Heart left ventricle (tissue), 16 donors: ENCODE results near the gene BLMH. TPM values are rescaled to one million over a fixed set of nuclear protein-coding genes. Genes with fewer than 3 reads are reported as not detected.

Experiments
- ATAC-seq, 4 donors: fragments of 200-7000 bp; cut with Tn5 transposase; one replicate each; pipeline ENCODE4 v1.9.1; 2020 to 2022; ENCODE audit warnings: moderate library complexity in 4 of 4, mild to moderate bottlenecking in 3 of 4, moderate number of reproducible peaks in 1 of 4
- DNase-seq, 5 donors: peaks; one replicate each; pipeline ENCODE4 v3.0.0-alpha.2; 2020
- H3K27ac ChIP-seq, 12 donors: fragments of 200-600 bp; sonication (generic) in 4 of 12; one replicate each; pipeline versions ENCODE4 v1.5.0 to v1.8.0; 2016 to 2022; ENCODE audit warnings: mild to moderate bottlenecking in 2 of 12
- H3K27me3 ChIP-seq, 9 donors: fragments of 200-600 bp; sonication (generic) in 2 of 9; one replicate each; pipeline versions ENCODE4 v1.5.1 to v1.8.0; 2016 to 2022; ENCODE audit warnings: mild to moderate bottlenecking in 3 of 9
- H3K36me3 ChIP-seq, 9 donors: fragments of 200-600 bp; sonication (generic) in 2 of 9; one replicate each; pipeline versions ENCODE4 v1.5.0 to v1.8.0; 2018 to 2022; ENCODE audit warnings: mild to moderate bottlenecking in 2 of 9
- H3K4me1 ChIP-seq, 12 donors: fragments of 200-600 bp; sonication (generic) in 4 of 12; one replicate each; pipeline versions ENCODE4 v1.5.0 to v1.8.0; 2016 to 2022; ENCODE audit warnings: mild to moderate bottlenecking in 3 of 12
- H3K4me3 ChIP-seq, 12 donors: fragments of 200-600 bp; sonication (generic) in 4 of 12; one replicate each; pipeline versions ENCODE4 v1.5.0 to v1.8.0; 2017 to 2022; ENCODE audit warnings: mild to moderate bottlenecking in 9 of 12, moderate library complexity in 4 of 12
- H3K9me3 ChIP-seq, 12 donors: fragments of 200-600 bp; sonication (generic) in 4 of 12; one replicate each; pipeline versions ENCODE4 v1.5.0 to v1.8.0; 2016 to 2022; ENCODE audit warnings: mild to moderate bottlenecking in 1 of 12
- POLR2A ChIP-seq, 2 donors: fragments of 450-650 bp; IDR thresholded peaks; one replicate each; pipeline ENCODE4 v1.6.1; 2017; ENCODE audit warnings: antibody characterized with exemption in 2 of 2, mild to moderate bottlenecking in 2 of 2, moderate library complexity in 2 of 2
- WGBS, 4 donors: extraction: QIAGEN DNeasy Blood & Tissue Kit in 2 of 4; methylation state at CpG; one replicate each; pipeline versions ENCODE4 v1.1.5 to v1.1.7; 2013 to 2018; 5-methylcytosine and 5-hydroxymethylcytosine counted together
- intact Hi-C, 10 donors: fragments of 100-400 bp; cut with DNase I; formaldehyde crosslinking; loops; one replicate each; pipeline versions ENCODE4 v1.11.1 to v1.14.2; 2022
- polyA plus RNA-seq, 2 donors: library from polyadenylated mRNA; stranded (reverse); fragments of 200-250 nt; gene quantifications; one replicate each; pipeline ENCODE4 v1.2.3, GENCODE V29; 2013
- total RNA-seq, 9 donors: library from RNA; depleted of rRNA in 2 of 9; stranded (reverse); fragments of >200 nt in 2 of 9; fragmentation: NEBNext Ultra II Directional in 3 of 9; extraction: Animal tissue kit (Norgen Biotek cat#: 25700) in 3 of 9; gene quantifications; one replicate each; pipeline versions ENCODE4 v1.1.0 to v1.2.4, GENCODE V29; 2016 to 2023
- TF ChIP-seq, protein P1 (sequence below), 12 donors: fragments of 200-600 bp; sonication (generic) in 4 of 12; IDR thresholded peaks; one replicate each; pipeline versions ENCODE4 v1.5.0 to v1.8.0; 2018 to 2022; ENCODE audit warnings: antibody characterized with exemption in 12 of 12, mild to moderate bottlenecking in 5 of 12
- donor health status: ischemic (EF 13 %, LVEDD 7.1; RV severe dilation, severe dysfunction).
- donor health status: healthy with polysubstance abuse.
- donor health status: DM: no; HTN: yes; CAD: no.
- donor health status: DM: no; HTN: no; CAD: no.
- donor health status: ischemic (EF 25% LVEDD 6.9; RV normal size, moderate dysfunction).
- donor health status: ischemic (EF 25% LVEDD 5.7; RV mildly dilated, moderate dysfunction).
- donor health status: healthy.
- donor health status: DM: yes; HTN: yes; CAD: no.
- donor health status: ischemic (EF 35%, LVEDD 5.7; RV mildly dilated, moderate dysfunction).
- donor health status: nonischemic (EF 11% LVEDD 7.7; RV severe dilation, severe dysfunction).
- donor health status: DM: yes; HTN: yes; CAD: no.
- donor health status: PGD.
- donor health status: ischemic (EF 29% LVEDD 5.4; RV normal size, mild dysfunction).
- donor health status: nonischemic (EF 23%, LVEDD 6.1; RV moderate dilation, normal function).

BLMH gene
- total and polyA plus RNA-seq, 11 donors: 5.3 to 26.2 (median 15.4) TPM

GRCh38 chr17:30218799-30219198 is 72.9 kb downstream of the BLMH start:
- H3K9me3 ChIP-seq: no peaks in the 10 kb centered on the region
- H3K36me3 ChIP-seq: no peaks in the 10 kb centered on the region
- intact Hi-C loops: no loop called here
- no peak for TF ChIP-seq POLR2A (IDR thresholded peaks at IDR 0.05)
- TF ChIP-seq, protein P1, sequence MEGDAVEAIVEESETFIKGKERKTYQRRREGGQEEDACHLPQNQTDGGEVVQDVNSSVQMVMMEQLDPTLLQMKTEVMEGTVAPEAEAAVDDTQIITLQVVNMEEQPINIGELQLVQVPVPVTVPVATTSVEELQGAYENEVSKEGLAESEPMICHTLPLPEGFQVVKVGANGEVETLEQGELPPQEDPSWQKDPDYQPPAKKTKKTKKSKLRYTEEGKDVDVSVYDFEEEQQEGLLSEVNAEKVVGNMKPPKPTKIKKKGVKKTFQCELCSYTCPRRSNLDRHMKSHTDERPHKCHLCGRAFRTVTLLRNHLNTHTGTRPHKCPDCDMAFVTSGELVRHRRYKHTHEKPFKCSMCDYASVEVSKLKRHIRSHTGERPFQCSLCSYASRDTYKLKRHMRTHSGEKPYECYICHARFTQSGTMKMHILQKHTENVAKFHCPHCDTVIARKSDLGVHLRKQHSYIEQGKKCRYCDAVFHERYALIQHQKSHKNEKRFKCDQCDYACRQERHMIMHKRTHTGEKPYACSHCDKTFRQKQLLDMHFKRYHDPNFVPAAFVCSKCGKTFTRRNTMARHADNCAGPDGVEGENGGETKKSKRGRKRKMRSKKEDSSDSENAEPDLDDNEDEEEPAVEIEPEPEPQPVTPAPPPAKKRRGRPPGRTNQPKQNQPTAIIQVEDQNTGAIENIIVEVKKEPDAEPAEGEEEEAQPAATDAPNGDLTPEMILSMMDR (IDR thresholded peaks at IDR 0.05): no peak
- ATAC-seq (no peak), DNase-seq (no peak)
- 78 to 88% (median 83%) methylated on average over 9 of the region's 9 CpGs for WGBS, 4 donors
- H3K27me3 ChIP-seq: peaks cover 0 to 4% (median 0%) of the 10 kb centered on the region in 9 donors
- no peak overlapping the region for H3K4me3 ChIP-seq
- no peak overlapping the region for H3K27ac ChIP-seq
- H3K4me1 ChIP-seq: no peaks in the 10 kb centered on the region

GRCh38 chr17:30217746-30218245 is 73.9 kb downstream of the BLMH start:
- Histone ChIP-seq H3K4me3 (no peak overlapping the region), H3K27ac (no peak overlapping the region), H3K36me3 (no peaks in the 10 kb centered on the region), H3K9me3 (no peaks in the 10 kb centered on the region), H3K4me1 (no peaks in the 10 kb centered on the region), H3K27me3 (peaks cover 0 to 4% (median 0%) of the 10 kb centered on the region in 9 donors)
- no peak for DNase-seq
- intact Hi-C loops: no loop called here
- WGBS, 4 donors: 95 to 97% (median 96%) methylated on average over 11 of the region's 11 CpGs
- ATAC-seq: no peak
- no peak for TF ChIP-seq POLR2A (IDR thresholded peaks at IDR 0.05)
- TF ChIP-seq, protein P1 (IDR thresholded peaks at IDR 0.05): no peak

GRCh38 chr17:30217054-30217453 is 74.7 kb downstream of the BLMH start:
- 84 to 96% (median 93%) methylated on average over 6 of the region's 6 CpGs for WGBS, 4 donors
- ATAC-seq (no peak), DNase-seq (no peak)
- intact Hi-C loops: no loop called here
- H3K9me3 ChIP-seq: no peaks in the 10 kb centered on the region
- no peak for TF ChIP-seq POLR2A (IDR thresholded peaks at IDR 0.05)
- TF ChIP-seq, protein P1 (IDR thresholded peaks at IDR 0.05): no peak
- no peak overlapping the region for H3K4me3 ChIP-seq
- H3K27me3 ChIP-seq: peaks cover 0 to 4% (median 0%) of the 10 kb centered on the region in 9 donors
- no peaks in the 10 kb centered on the region for H3K36me3 ChIP-seq
- H3K27ac ChIP-seq: no peak overlapping the region
- H3K4me1 ChIP-seq: no peaks in the 10 kb centered on the region

- ATAC-seq (no peak), DNase-seq (no peak)
- no peaks in the 10 kb centered on the region for H3K4me1 ChIP-seq
- no peaks in the 10 kb centered on the region for H3K36me3 ChIP-seq
- 85 to 92% (median 91%) methylated on average over 11 of the region's 11 CpGs for WGBS, 4 donors
- H3K4me3 ChIP-seq: no peak overlapping the region
- H3K27me3 ChIP-seq: peaks cover 0 to 4% (median 0%) of the 10 kb centered on the region in 9 donors
- TF ChIP-seq POLR2A (IDR thresholded peaks at IDR 0.05): no peak
- intact Hi-C loops: no loop called here
- H3K27ac ChIP-seq: no peak overlapping the region
- H3K9me3 ChIP-seq: no peaks in the 10 kb centered on the region
Measured at GRCh38 chr17:30212750-30213149, 79.0 kb downstream of the BLMH start.

DNA sequence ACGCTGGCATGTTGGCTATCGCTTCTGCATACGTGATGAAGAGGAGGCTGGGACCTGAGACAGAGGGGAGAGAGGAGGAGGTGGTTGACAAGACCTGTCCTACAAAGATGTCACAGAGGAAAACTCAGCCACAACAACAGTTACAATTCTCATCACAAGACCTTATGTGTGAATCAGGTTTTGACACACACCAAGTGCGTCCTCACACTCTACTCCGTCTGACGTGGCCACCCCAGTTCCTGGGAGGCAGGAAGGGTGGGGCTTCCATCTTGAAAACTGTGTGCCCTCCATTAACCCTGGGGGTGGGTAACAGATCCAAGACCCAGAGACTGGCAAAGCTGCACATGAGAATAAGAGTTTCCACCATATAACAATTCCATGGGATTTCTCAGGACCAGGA is 80.4 kb downstream of the BLMH start:
- TF ChIP-seq POLR2A (IDR thresholded peaks at IDR 0.05): no peak
- TF ChIP-seq, protein P1 (IDR thresholded peaks at IDR 0.05): no peak
- Histone ChIP-seq H3K9me3 (no peaks in the 10 kb centered on the region), H3K27ac (no peak overlapping the region), H3K4me1 (no peaks in the 10 kb centered on the region), H3K36me3 (no peaks in the 10 kb centered on the region), H3K4me3 (no peak overlapping the region), H3K27me3 (peaks cover 0 to 6% (median 0%) of the 10 kb centered on the region in 9 donors)
- DNase-seq (no peak), ATAC-seq (no peak)
- 66 to 84% (median 71%) methylated on average over 6 of the region's 6 CpGs for WGBS, 4 donors
- intact Hi-C loops: no loop called here
